Measurements from ENCODE around the gene RNF11.

GRCh38 chr1:51310871-51311613 is 75.0 kb downstream of the RNF11 start:
- TF ChIP-seq CTCF (IDR thresholded peaks at IDR 0.05) (no peak), POLR2A (IDR thresholded peaks at IDR 0.05) (no peak)
